SU-DHL-6 (cell line): ENCODE data around the gene GTF2IRD1.

ENCODE experiments used
- EZH2phosphoT487 ChIP-seq: fragments of 200-600 bp; sonication (generic), shearing (Covaris generic); conservative IDR thresholded peaks from 2 replicates; pipeline ENCODE4 v1.6.1; 2018; ENCODE audit warnings: mild to moderate bottlenecking, antibody characterized with exemption, low read length, moderate library complexity, mixed read lengths
- TF ChIP-seq, protein P1 (sequence below): fragments of 200-600 bp; sonication (generic); IDR thresholded peaks from one replicate; pipeline ENCODE4 v1.5.1; 2017; ENCODE audit warnings: antibody characterized with exemption, mild to moderate bottlenecking, low read length, moderate library complexity; ENCODE audit not compliant: insufficient read depth, poor library complexity, severe bottlenecking

DNA sequence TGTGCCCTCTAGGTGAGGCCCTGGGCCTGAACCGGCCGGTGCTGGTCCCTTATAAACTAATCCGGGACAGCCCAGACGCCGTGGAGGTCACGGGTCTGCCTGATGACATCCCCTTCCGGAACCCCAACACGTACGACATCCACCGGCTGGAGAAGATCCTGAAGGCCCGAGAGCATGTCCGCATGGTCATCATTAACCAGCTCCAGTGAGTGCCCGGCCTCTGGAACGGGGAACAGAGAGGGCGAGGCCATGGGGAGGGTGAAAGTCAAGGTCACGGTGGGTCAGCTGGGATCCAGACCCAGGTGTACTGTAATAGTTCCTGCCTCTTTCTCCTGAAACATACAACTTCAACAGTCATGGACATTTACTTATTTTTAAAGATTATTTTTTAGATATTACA lies 137.1 kb downstream of the GTF2IRD1 start:
- TF ChIP-seq, protein P1, sequence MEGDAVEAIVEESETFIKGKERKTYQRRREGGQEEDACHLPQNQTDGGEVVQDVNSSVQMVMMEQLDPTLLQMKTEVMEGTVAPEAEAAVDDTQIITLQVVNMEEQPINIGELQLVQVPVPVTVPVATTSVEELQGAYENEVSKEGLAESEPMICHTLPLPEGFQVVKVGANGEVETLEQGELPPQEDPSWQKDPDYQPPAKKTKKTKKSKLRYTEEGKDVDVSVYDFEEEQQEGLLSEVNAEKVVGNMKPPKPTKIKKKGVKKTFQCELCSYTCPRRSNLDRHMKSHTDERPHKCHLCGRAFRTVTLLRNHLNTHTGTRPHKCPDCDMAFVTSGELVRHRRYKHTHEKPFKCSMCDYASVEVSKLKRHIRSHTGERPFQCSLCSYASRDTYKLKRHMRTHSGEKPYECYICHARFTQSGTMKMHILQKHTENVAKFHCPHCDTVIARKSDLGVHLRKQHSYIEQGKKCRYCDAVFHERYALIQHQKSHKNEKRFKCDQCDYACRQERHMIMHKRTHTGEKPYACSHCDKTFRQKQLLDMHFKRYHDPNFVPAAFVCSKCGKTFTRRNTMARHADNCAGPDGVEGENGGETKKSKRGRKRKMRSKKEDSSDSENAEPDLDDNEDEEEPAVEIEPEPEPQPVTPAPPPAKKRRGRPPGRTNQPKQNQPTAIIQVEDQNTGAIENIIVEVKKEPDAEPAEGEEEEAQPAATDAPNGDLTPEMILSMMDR: no peak
- no peak for TF ChIP-seq EZH2phosphoT487
